Astrocyte (in vitro differentiated cells and primary cell): ENCODE results near the gene VPS13C.

ENCODE experiments used
- EZH2 ChIP-seq: IDR thresholded peaks from 2 replicates; pipeline ENCODE4 v1.6.1; 2012; ENCODE audit warnings: mild to moderate bottlenecking, low read length, inconsistent platforms; ENCODE audit not compliant: insufficient read depth
- TF ChIP-seq, protein P1 (sequence below): IDR thresholded peaks from 2 replicates; pipeline ENCODE4 v1.5.1; 2011; ENCODE audit warnings: low read depth, mild to moderate bottlenecking, inconsistent platforms, low read length, moderate library complexity; ENCODE audit not compliant: insufficient read depth

DNA sequence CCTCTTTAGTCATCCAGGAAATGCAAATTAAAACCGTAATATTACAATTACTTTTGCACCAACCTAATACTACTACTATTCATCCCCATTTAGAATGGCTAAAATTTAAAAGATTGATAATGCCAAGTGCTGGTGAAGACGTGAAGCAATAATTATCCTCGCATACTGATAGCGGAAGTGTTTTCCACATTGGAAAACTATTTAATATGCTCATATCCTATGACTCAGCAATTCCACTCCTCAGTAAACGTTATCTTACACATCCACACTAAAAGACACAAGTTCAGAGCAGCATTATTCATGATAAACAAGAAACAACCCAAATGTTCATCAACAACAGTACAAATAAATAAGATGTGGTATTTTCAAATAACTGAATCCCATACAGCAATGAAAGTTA lies 70.6 kb downstream of the VPS13C start:
- TF ChIP-seq, protein P1, sequence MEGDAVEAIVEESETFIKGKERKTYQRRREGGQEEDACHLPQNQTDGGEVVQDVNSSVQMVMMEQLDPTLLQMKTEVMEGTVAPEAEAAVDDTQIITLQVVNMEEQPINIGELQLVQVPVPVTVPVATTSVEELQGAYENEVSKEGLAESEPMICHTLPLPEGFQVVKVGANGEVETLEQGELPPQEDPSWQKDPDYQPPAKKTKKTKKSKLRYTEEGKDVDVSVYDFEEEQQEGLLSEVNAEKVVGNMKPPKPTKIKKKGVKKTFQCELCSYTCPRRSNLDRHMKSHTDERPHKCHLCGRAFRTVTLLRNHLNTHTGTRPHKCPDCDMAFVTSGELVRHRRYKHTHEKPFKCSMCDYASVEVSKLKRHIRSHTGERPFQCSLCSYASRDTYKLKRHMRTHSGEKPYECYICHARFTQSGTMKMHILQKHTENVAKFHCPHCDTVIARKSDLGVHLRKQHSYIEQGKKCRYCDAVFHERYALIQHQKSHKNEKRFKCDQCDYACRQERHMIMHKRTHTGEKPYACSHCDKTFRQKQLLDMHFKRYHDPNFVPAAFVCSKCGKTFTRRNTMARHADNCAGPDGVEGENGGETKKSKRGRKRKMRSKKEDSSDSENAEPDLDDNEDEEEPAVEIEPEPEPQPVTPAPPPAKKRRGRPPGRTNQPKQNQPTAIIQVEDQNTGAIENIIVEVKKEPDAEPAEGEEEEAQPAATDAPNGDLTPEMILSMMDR: no peak
- no peak for TF ChIP-seq EZH2
